Measurements from ENCODE around the gene PLA2G4A. TPM values are rescaled to one million over a fixed set of nuclear protein-coding genes. Genes with fewer than 3 reads are reported as not detected.

Gene PLA2G4A
- total RNA-seq, 2 experiments from 2014 or later, result not detected

DNA sequence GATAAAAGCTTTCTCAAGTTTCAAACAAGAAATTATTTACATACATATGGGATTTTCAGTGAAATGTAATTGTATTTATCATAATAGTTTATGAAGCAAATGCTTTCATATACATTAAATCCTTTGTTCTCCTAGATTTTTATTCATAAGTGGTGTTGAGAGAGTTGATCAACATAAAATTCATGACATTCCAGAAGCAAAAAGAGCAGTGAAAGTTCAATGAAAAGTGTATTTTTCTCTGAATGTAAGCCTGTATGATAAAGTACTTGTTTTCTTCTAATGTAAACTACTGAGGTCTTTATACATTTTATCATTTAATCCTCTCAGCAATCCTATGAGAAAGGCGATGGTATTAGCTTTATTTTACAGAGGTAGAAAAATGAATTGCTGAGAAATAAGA is 146.5 kb downstream of the PLA2G4A start:
- intact Hi-C loops (cut with DNase I, micrococcal nuclease), result no loop called here
- no peak for ATAC-seq (ENCODE audit: poor library complexity)
- no peak overlapping the region for H3K27ac Mint-ChIP-seq
- no peak overlapping the region for H3K4me3 ChIP-seq (ENCODE audit: low read length)
- DNase-seq, result no peak
- no peaks in the 10 kb centered on the region for H3K36me3 Mint-ChIP-seq (ENCODE audit: low read depth)
- no peaks in the 10 kb centered on the region for H3K9me3 Mint-ChIP-seq
- no peaks in the 10 kb centered on the region for H3K27me3 ChIP-seq (ENCODE audit: control insufficient read depth in 1 of 2, insufficient read depth in 2 of 2, low read length in 2 of 2)
- no peak overlapping the region for H3K4me3 Mint-ChIP-seq
- no peaks in the 10 kb centered on the region for H3K27me3 Mint-ChIP-seq
- H3K4me1 ChIP-seq (ENCODE audit: insufficient read depth, low read length), result no peaks in the 10 kb centered on the region
- H3K36me3 ChIP-seq (ENCODE audit: insufficient read depth, low read length), result no peaks in the 10 kb centered on the region
- H3K9me3 ChIP-seq (ENCODE audit: control insufficient read depth in 1 of 2, insufficient read depth in 1 of 2, low read length in 2 of 2), result no peaks in the 10 kb centered on the region
- ChIA-PET CTCF (no interaction called here), POLR2A (no interaction called here)
- H3K4me1 Mint-ChIP-seq (ENCODE audit: low read depth), result no peaks in the 10 kb centered on the region
- no peak overlapping the region for H3K27ac ChIP-seq (ENCODE audit: low read depth in 1 of 2, low read length in 2 of 2)
- TF ChIP-seq, protein P1, sequence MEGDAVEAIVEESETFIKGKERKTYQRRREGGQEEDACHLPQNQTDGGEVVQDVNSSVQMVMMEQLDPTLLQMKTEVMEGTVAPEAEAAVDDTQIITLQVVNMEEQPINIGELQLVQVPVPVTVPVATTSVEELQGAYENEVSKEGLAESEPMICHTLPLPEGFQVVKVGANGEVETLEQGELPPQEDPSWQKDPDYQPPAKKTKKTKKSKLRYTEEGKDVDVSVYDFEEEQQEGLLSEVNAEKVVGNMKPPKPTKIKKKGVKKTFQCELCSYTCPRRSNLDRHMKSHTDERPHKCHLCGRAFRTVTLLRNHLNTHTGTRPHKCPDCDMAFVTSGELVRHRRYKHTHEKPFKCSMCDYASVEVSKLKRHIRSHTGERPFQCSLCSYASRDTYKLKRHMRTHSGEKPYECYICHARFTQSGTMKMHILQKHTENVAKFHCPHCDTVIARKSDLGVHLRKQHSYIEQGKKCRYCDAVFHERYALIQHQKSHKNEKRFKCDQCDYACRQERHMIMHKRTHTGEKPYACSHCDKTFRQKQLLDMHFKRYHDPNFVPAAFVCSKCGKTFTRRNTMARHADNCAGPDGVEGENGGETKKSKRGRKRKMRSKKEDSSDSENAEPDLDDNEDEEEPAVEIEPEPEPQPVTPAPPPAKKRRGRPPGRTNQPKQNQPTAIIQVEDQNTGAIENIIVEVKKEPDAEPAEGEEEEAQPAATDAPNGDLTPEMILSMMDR (IDR thresholded peaks at IDR 0.05), result no peak

GRCh38 chr1:186976700-186977099 is 148.0 kb downstream of the PLA2G4A start:
- Histone ChIP-seq H3K27ac (ENCODE audit: low read depth in 1 of 2, low read length in 2 of 2) (no peak overlapping the region), H3K9me3 (ENCODE audit: control insufficient read depth in 1 of 2, insufficient read depth in 1 of 2, low read length in 2 of 2) (no peaks in the 10 kb centered on the region), H3K4me3 (ENCODE audit: low read length) (no peak overlapping the region), H3K4me1 (ENCODE audit: insufficient read depth, low read length) (no peaks in the 10 kb centered on the region), H3K27me3 (ENCODE audit: control insufficient read depth in 1 of 2, insufficient read depth in 2 of 2, low read length in 2 of 2) (no peaks in the 10 kb centered on the region), H3K36me3 (ENCODE audit: insufficient read depth, low read length) (no peaks in the 10 kb centered on the region)
- Mint-ChIP-seq H3K9me3 (no peaks in the 10 kb centered on the region), H3K4me1 (ENCODE audit: low read depth) (no peaks in the 10 kb centered on the region), H3K27me3 (no peaks in the 10 kb centered on the region), H3K4me3 (no peak overlapping the region), H3K36me3 (ENCODE audit: low read depth) (no peaks in the 10 kb centered on the region), H3K27ac (no peak overlapping the region)
- TF ChIP-seq, protein P1 (IDR thresholded peaks at IDR 0.05), result no peak
- ChIA-PET POLR2A (no interaction called here), CTCF (no interaction called here)
- no peak for DNase-seq
- no peak for ATAC-seq (ENCODE audit: poor library complexity)
- intact Hi-C loops (cut with DNase I, micrococcal nuclease), result no loop called here

- H3K27ac Mint-ChIP-seq, result no peak overlapping the region
- TF ChIP-seq, protein P1 (IDR thresholded peaks at IDR 0.05), result no peak
- no peaks in the 10 kb centered on the region for H3K27me3 Mint-ChIP-seq
- DNase-seq, result no peak
- Histone ChIP-seq H3K27me3 (ENCODE audit: control insufficient read depth in 1 of 2, insufficient read depth in 2 of 2, low read length in 2 of 2) (no peaks in the 10 kb centered on the region), H3K4me1 (ENCODE audit: insufficient read depth, low read length) (no peaks in the 10 kb centered on the region), H3K27ac (ENCODE audit: low read depth in 1 of 2, low read length in 2 of 2) (no peak overlapping the region), H3K36me3 (ENCODE audit: insufficient read depth, low read length) (no peaks in the 10 kb centered on the region), H3K4me3 (ENCODE audit: low read length) (no peak overlapping the region), H3K9me3 (ENCODE audit: control insufficient read depth in 1 of 2, insufficient read depth in 1 of 2, low read length in 2 of 2) (no peaks in the 10 kb centered on the region)
- H3K9me3 Mint-ChIP-seq, result no peaks in the 10 kb centered on the region
- ChIA-PET POLR2A (no interaction called here), CTCF (no interaction called here)
- H3K4me1 Mint-ChIP-seq (ENCODE audit: low read depth), result no peaks in the 10 kb centered on the region
- intact Hi-C loops (cut with DNase I, micrococcal nuclease), result no loop called here
- ATAC-seq (ENCODE audit: poor library complexity), result no peak
- no peak overlapping the region for H3K4me3 Mint-ChIP-seq
- no peaks in the 10 kb centered on the region for H3K36me3 Mint-ChIP-seq (ENCODE audit: low read depth)
Measured at GRCh38 chr1:186977266-186977957, 148.7 kb downstream of the PLA2G4A start.

Measured in CD4-positive, alpha-beta T cell (primary cell).